ENCODE measurements around the gene CD2AP.
"Not testable (repeated sequence)": the region's sequence is repeated elsewhere in the genome, so short reads cannot be mapped to it uniquely, and the experiment has no call there.

The CD2AP gene

DNA sequence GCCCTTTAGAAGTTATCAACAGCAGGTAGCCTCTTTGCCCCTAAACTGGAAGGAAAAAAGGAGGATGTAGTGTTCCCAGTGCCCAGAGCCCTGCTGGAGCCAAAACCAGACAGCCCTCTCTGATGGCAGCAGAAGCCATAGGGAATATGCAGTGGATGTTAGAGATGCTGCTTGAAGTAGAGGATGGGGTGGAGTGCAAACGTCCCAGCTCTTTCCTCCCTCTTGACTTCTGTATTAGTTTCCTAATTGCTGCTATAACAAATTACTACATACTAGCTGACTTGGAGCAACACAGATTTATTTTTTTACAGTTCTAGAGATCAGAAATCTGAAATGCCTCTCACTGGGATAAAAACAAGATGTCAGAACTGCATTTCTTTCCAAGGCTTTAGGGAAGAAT is 12.5 kb upstream of the CD2AP start:
- DNase-seq, result no peak

DNA sequence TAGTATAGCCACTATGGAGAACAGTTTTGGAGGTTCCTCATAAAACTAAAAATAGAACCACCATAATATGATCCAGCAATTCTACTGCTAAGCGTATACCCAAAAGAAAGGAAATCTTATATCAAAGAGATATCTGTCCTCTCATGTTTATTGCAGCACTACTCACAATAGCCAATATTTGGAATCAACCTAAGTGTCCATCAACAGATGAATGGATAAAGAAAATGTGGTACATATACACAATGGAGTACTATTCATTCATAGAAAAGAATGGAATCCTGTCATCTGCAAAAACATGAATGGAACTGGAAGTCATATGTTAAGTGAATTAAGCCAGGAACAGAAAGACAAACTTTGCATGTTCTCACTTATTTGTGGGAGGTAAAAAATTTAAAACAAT is 5.7 kb upstream of the CD2AP start:
- no peak for DNase-seq

DNA sequence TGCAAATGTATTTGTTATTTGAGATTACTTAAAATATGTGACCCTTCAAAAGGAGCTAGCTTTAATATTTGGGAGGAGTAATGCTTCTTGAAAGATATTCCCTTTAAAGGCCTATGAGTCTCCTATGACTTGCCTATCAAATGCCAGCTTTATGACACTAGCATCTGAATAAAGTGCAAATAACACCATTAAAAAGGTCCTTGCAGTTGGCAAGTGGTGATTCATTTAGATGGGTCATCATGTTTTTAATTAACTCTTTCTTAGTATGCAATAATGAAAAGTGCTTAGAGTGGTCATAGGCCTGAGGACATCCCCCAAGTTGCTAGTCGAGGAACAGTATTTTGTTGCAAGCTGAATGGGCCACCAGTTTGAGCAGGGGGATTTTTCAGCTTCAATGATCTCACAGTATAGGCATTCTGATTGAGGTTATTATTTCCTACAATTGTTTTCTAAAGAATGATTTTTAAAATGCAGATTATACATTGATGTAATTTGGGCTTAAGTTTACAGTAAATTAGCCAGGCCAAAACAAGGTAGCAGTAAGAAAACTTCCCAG is 3.7 kb upstream of the CD2AP start:
- no peak for DNase-seq

DNA sequence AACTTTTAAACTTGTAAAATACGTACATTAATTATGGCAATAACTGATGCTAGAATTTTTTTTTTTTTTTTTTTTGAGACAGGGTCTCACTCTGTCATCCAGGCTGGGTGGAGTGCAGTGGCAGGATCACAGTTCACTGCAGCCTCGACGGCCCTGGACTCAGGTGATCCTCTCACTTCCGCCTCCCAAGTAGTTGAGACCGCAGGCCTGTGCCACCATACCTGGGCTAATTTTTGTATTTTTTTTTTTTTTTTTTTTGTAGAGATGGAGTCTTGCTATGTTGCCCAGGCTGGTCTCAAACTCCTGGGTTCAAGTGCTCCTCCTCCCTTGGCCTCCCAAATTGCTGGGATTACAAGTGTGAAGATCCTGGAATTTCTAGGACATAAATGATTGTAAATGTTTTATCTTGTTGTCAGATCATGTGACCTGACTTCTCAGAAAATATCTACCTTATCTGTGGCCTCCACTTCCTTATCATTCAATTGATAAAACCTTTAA is 2.2 kb upstream of the CD2AP start:
- no peak for DNase-seq

DNA sequence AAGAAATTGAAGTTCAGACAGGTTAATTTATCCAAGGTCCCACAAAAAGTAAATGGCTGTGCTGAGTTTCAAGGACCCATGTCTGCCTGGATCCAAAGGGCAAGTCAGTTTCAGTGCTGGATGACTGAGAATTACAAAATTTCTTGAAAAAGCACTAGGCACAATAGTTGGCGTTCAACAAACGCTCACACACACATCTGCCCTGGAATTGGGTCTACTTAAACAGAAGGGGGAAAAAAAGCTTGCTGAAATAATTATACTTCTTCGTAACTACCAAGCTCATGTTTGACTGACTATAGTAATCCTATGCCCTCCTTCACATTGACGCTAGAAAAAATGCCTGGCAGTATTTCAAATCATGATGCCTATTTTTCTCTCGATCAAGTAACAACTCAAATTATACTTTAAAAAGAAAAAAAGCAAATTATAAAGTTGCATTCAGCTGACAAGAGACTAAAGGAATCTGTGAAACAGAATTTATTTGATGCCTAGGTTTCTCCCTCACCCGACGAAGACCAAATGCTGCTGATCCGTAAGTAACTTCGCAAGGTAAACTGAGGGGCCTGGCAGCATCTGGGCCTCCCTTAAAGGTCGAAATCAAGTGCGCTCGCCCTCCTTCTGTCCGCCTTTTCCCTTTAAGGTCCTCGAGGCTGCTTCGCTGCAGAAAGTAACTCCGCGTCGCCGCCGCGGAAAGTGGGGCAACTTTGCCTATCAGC is 650 bp upstream of the CD2AP start:
- DNase-seq, result no peak

DNA sequence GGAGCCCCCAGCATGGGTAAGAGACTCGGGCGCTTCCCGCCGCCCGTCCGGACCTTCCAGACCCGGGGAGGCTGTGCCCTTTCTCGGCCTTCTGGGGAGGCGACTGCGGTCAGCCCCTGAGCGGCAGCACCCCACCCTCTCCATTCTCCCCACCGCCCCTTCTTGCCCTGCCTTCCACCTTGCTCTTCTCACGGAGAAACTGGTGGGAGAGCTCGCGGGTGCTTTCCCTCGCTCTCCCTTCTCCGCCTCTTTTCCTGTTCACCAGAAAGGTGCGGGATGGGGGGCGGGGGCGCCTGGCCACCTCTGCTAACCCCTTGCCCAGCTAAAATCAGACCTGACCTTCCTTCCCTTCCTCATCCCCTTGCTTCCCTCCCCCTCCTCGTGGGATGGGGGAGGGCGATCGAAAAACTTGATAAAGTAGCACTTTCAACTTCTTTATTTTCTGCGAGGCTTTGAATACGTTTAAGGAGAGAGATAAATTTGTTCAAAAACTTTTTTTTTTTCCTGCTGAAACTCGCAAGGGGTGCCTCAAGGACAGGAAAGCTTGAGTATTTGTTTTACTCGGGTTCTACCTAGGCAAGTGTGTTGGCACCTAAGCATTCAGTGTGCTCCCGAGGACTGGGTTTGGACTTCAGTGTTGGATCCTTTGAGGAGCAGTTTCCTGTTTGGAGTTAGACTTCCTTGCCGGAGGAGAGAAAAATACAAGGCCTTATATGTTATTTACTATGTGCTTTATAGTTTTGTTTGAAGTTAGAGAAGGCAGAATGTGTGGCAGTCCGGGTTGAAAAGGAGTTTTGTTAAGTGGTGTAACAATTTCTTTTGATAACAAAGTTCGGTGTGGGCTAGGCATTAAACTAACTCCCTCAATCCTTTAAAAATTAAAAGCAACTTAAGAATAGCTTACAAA is 897 bp downstream of the CD2AP start:
- DNase-seq, result no peak

DNA sequence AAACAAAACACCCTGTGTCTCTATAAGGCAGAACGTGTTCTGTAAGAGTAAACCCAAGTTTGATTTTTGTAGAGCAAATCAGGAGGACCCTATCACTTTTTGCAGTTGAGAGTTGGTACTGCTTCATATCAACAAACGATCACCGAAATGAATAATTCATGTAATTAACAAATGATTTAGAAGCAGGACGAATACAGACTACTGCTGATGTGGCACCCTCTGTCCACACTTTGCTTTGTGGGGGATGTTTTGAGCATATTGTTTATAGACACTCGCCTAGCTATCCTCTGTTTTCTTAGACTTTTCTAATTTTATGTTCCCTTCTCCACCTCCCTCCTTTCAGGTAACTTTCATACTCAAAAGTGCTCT is 1.5 kb downstream of the CD2AP start:
- DNase-seq, result no peak

DNA sequence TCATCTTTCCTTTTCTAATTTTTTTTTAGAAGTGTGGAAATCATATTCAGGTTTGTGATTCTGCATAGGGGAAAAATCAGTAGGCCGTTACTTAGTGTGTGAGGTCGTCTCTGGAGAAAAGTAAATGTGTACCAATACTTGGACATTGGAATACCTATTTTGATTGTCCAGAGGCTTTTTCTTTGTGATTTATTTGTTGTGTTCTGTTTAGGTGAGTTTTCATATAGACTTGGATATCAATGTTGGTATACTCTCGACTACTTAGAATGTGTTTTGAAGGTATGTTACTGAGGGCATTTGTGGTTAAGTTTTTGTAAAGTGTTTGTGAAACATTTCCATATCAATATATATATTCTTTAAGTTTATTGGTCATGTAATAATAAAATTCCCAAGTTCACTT is 2.3 kb downstream of the CD2AP start:
- no peak for DNase-seq

DNA sequence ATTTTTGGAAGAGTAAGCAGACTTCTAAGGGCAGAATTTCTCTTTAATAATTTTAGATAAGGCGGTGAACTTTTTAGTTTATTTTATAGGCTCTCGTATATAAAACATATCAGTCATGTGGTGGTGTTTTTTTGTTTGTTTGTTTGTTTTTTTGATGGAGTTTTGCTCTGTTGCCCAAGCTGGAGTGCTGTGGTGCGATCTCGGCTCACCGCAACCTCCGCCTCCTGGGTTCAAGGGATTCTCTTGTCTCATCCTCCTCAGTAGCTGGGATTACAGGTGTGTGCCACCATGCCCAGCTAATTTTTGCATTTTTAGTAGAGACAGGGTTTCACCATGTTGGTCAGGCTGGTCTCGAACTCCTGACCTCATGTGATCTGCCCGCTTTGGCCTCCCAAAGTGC is 3.6 kb downstream of the CD2AP start:
- not testable (repeated sequence) for DNase-seq

DNA sequence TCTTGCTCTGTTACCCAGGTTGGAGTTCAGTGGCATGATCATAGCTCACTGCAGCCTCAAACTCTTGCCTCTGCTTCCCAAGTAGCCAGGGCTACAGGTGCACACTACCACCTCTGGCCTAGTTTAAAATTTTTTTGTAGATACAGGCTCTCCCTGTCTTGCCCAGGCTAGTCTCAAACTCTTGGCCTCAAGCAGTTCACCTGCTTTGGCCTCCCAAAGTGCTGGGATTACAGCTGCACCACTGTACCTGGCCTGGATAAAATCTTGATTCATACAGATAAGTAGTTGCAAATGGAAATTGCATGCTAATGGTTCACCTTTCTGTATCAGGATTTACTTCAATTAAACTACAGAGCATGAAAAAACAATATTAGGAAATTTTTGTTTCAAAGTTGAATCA is 4.2 kb downstream of the CD2AP start:
- DNase-seq, result no peak

DNA sequence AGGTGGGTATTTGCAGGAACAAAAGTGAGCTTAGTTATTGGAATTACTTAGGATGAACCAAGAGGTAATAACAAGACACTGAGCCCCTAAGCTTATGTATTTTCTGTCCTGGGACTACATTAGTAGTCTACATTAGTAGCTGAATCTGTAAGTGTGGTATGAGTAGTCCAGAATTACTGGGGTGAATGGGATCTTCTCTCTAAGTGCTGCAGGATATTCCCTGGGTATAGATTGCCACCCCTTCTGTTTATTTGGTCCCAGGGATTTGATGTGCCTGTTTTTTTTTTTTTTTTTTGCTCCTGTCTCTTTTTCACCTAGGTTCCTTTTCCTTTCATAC is 5.9 kb downstream of the CD2AP start:
- no peak for DNase-seq

DNA sequence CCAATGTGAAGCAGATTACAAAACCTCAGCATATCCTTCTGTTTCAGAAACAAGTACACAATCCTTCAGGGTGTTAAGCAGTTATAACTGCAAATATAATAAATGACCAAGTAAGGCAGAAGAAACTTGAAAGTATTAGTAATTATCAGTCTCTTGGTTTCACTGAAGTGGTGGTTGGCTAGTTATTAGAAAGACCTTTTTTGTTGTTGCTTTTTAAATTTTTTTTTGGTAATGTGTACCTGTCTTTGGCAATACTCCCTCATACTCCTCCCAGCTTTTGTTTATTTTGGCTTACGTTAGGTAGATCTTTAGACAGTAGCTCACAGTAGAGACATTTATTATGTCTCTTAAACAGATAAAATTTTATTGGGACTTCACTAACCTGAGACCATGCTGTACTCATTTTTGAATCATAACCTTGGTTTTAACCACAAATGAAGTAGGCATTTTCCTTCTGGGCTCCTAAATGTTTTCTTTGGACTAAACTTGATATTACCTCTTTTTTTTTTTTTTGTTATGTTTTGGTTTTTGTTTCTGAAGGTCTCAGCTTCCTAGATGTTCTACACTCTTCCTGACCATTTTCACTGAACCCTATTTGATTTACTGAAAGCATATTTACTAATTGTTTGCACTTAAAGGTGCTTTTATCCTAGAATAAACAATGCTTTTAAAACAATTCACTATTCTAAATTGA is 6.4 kb downstream of the CD2AP start:
- DNase-seq, result no peak

DNA sequence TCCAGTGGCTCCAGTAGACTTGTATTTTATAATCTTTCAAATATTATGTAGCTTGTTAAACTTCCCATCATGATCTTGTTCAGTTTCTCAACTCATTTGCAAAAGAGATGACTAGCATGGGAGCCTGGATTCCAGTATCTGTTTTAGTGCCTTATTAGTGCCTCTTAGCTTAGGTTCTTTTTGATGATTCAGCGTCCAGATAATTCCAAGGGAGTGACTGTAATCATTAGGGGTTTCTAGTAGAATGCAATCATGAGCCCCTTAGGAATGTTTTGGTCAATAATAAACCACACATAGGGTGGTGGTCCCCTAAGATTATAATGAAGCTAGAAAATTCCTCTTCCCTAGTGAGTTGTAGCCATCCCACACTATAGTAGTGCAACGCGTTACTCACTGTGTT is 7.0 kb downstream of the CD2AP start:
- DNase-seq, result no peak

DNA sequence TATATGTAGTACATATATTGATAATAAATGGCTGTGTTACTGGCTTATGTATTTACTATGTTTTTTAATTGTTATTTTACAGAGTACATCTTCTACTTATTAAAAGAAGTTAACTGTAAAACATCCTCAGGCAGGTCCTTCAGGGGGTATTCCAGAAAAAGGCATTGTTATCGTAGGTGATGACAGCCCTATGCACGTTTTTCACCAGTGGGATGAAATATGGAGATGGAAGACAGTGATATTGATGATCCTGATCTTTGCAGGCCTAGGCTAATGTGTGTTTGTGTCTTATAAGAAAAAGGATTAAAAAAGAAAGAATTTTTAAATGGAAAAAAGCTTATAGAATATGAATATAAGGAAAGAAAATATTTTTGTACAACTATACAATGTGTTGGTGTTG is 7.5 kb downstream of the CD2AP start:
- DNase-seq, result no peak

DNA sequence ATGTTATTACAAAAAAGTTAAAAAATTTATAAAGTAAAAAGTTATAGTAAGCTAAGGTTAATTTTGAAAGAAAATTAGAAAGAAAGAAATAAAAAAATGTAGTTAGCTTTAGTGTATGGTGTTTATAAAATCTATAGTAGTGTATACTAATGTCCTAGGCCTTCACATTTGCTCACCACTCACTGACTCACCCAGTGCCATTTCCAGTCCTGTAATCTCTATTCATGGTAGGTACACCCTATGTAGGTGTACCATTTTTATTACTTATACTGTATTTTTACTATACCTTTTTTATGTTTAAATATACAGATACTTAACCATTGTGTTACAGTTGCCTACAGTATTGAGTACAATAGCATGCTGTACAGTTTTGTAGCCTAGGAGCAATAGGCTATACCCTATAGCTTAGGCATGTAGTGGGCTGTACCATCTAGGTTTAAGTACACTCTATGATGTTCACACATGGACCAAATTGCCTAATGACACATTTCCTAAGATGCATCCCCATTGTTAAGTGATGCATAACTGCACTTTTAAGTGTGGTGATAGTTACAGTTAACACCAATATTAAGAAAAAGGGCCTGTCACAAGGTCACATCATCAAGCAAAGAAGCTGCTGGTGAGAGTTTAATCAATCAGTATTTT is 8.0 kb downstream of the CD2AP start:
- DNase-seq, result no peak

DNA sequence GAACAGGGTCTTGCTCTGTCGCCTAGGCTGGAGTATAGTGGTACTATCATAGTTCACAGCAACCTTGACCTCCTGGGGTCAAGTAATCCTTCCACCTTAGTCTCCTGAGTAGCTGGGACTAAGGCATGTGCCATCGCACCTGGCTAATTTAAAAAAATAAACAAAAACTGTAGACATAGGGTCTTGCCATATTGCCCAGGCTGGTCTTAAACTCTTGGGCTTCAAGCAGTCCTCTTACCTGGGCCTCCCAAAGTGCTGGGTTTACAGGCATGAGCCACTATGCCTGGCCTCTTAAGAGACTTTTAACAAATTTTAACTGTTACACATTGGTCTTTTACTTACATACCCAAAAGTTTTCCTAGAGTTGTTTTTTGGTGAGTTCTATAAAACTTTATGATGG is 12.4 kb downstream of the CD2AP start:
- no peak for DNase-seq

DNA sequence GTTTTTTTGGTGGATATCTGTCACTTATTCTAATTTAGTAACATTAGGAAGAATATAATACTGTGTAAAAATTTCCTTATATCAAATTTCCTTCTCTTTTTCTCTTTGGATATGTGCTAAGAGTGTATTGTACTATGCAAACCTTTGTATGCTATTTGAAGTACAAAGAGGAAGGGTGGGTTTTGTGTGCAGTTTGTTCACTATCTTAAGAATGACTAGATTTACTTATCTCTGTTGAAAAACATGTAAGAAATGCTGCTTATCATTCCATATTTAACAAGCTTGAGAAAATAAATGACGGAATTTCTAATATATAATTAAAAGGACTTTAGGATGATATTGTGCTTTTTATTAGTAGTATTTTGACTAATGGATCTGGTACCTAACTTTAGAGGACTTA is 13.1 kb downstream of the CD2AP start:
- DNase-seq, result no peak

DNA sequence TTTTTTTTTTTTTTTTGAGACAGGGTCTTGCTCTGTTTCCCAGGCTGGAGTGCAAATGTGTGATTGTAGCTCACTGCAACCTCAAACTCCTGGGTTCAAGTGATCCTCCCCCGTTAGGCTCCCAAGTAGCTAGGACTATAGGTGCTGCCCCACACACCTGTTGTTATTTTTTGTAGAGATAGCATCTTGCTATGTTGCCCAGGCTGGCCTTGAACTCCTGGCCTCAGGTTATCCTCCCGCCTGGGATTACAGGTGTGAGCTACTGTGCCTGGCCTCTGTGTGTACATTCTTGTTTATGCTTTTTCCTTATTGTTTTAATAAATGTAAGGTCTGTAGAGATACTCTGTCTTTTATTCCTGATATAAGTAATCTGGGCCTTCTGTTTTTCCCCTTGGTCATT is 14.8 kb downstream of the CD2AP start:
- DNase-seq, result no peak

DNA sequence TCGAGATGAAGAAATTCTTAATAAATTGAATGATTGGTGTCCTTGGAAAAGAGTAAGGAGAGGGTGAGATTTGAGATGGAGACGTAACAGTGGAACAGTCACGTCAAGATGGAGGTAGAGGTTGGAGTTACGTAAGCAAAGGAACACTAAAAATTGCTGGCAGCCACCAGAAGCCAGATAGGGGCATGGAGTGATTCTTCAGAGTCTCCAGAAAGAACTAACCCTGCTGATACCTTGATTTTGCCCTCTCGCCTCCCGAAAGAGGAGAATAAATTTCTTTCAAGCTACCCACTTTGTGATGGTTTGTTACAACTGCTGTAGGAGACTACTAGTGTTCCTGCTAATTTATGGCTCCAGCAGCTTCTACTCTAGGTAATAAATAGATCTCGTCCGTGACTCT is 17.6 kb downstream of the CD2AP start:
- DNase-seq, result no peak

DNA sequence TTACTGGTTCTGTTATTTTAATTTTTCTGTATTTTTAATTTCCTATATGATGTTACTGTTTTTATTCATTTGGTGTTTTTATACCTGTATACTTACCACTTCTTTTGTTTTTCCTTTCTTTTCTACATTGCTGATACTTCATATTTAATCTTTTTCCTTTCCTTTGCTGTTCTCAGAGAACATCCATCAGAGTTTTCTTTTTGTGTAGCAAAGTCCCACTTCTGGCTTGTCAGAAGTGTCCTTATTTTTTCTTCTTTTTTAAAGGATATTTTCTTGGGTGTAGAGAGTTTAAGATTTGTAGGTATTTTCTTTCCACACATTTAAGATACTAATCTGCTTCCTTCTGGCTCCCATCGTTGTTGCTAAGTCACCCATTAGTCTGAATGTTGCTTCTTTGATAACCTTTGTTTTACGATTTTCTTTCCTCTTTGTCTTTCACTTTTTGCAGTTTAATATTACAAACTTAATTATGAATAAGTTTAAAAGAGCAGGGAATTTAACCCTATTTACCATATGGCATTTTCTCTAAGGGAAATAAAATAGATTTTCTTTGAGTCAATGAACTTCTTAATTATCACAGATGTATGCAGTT is 18.5 kb downstream of the CD2AP start:
- DNase-seq, result no peak

DNA sequence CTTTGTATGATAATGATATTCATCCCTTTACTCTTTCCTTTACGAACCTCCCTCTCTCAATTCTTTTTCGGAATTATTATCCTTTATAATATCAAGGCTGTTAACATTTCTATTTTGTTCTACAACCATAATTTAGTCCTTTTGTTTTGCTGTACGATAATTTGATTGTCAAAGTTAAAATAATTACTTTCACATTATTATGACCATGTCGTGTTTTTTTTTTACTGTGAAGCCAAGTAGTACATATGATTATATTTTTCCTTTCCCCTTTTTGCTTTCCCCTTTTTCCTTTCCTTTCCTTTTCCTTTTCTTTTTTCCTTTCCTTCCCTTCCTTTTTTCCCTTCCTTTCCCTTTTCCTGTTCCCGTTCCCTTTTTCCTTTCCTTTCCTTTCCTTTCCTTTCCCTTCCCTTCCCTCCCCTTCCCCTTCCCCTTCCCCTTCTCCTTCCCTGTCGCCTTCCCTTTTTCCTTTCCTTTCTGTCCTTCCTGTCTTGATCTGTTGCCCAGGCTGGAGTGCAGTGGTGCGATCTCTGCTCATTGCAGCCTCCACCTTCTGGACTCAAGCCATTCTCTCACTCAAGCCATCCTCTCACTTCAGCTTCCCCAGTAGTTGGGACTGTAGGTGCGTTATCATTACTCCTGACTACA is 19.5 kb downstream of the CD2AP start:
- no peak for DNase-seq

DNA sequence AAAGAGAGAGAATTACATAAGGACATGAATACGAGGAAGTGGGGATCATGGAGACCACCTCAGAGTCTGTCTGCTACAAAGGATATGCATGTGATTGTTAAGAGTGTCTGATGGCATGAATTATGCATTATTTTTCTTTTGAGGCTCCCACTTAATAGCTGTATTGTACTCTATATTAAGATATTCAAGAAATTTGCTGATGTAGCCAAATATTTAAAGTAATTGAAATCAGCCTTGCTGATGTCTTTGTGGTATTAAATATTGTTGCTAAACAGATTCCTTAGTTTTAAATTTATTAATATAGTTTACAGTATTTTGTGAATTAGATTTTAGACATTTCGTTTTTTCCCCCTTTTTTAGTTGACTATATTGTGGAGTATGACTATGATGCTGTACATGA is 25.3 kb downstream of the CD2AP start:
- no peak for DNase-seq
